SK-N-SH treated with all-trans-retinoic acid at 6 μM for 48 hours (cell line): ENCODE data around the gene URB1.

Source experiments
- CSDC2 ChIP-seq: fragments of 250-450 bp; sonication (Bioruptor Pico); IDR thresholded peaks from 2 replicates; pipeline ENCODE4 v1.5.0; 2020; ENCODE audit warnings: mild to moderate bottlenecking, moderate library complexity
- ESRRG ChIP-seq: fragments of 250-450 bp; sonication (Bioruptor Pico); IDR thresholded peaks from 2 replicates; pipeline ENCODE4 v1.6.1; 2021; ENCODE audit warnings: mild to moderate bottlenecking
- TSHZ2 ChIP-seq: fragments of 250-450 bp; sonication (Bioruptor Pico); IDR thresholded peaks from 2 replicates; pipeline ENCODE4 v1.5.0; 2020; ENCODE audit warnings: mild to moderate bottlenecking, moderate library complexity
- ZFP30 ChIP-seq: fragments of 450-650 bp; formaldehyde crosslinking; IDR thresholded peaks from 2 replicates; pipeline ENCODE4 v1.5.0; 2022; ENCODE audit warnings: mild to moderate bottlenecking, moderate library complexity
- ZNF70 ChIP-seq: fragments of 450-650 bp; formaldehyde crosslinking; IDR thresholded peaks from 2 replicates; pipeline ENCODE4 v1.5.0; 2020; ENCODE audit warnings: mild to moderate bottlenecking, moderate library complexity
- TF ChIP-seq, protein P1 (sequence below): fragments of 250-450 bp; sonication (Bioruptor Pico); IDR thresholded peaks from 2 replicates; pipeline ENCODE4 v1.8.0; 2020; ENCODE audit warnings: mild to moderate bottlenecking, moderate library complexity, borderline replicate concordance

DNA sequence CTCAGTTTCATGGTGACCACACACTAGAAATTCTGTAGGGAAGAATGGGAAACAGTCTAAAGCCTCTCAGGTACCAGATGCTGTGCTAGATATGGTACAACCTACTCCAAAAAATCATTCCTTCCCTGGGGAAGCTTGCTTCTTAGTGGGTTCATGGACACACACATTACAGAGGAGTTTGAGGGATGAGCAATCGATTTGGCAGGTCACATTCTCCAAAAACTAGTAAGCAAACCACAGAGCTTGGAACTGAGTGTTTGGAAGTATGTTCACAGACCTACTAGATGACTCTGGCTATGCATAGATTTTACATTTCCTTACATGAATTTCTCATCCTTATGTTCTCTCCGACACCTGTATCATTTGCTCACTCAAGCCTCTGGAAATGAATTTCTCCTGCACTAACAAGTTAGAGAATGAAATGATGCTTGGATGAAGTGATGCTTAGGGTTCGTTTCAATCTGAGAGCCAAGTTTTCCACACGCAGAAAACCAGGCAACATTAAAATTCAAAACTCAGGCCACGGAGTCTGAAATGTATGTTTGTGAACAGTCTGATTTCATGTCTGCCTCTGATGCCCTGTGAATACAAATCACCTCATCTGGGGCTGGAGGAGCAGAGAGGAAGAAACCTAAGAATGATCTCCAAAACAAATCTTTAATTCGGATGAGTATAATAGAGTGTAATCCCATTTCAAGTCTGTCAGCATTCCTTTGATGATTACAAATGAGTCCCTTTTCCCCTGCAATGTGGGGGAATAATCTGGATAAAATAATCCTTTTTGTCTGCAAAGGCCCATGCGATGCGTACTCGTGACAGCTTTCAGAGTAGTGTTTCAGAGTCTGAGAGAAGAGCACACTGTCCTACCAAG lies 30.7 kb upstream of the URB1 start:
- TF ChIP-seq ZNF70 (CRISPR knock-in tag) (no peak), ESRRG (CRISPR knock-in tag) (no peak), ZFP30 (CRISPR knock-in tag) (no peak), CSDC2 (no peak), TSHZ2 (CRISPR knock-in tag) (no peak)
- TF ChIP-seq, protein P1, sequence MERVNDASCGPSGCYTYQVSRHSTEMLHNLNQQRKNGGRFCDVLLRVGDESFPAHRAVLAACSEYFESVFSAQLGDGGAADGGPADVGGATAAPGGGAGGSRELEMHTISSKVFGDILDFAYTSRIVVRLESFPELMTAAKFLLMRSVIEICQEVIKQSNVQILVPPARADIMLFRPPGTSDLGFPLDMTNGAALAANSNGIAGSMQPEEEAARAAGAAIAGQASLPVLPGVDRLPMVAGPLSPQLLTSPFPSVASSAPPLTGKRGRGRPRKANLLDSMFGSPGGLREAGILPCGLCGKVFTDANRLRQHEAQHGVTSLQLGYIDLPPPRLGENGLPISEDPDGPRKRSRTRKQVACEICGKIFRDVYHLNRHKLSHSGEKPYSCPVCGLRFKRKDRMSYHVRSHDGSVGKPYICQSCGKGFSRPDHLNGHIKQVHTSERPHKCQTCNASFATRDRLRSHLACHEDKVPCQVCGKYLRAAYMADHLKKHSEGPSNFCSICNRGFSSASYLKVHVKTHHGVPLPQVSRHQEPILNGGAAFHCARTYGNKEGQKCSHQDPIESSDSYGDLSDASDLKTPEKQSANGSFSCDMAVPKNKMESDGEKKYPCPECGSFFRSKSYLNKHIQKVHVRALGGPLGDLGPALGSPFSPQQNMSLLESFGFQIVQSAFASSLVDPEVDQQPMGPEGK = no peak
